Measurements from ENCODE around the gene KRTAP10-2. TPM values are rescaled to one million over a fixed set of nuclear protein-coding genes. Genes with fewer than 3 reads are reported as not detected.

Gene KRTAP10-2
- total RNA-seq, 1 experiment from 2014 or later, result not detected

DNA sequence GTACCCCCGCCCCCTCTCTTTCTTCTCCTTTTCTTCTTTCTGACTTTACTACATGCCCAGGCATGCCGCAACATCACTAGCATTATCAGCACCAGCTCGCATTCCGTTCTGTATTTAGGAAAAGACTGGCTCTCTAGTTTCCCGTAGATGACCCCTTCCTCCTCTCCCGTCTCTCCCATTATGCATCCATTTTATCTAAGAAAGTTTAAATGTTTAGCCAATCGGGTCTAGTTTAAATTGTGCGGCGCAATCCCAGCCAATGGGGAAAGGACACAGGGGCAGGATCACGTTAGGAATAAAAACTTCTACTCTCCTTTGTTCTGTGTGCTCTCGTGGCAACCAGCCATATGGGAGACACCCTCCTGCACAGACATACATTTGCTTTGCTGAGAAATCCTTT, 46.8 kb upstream of the KRTAP10-2 start:
- H4K5ac ChIP-seq (ENCODE audit: insufficient read length, low read depth, low read length), result no peak overlapping the region
- Mint-ChIP-seq H3K27me3 (ENCODE audit: low read depth) (no peaks in the 10 kb centered on the region; the same call in 1 of the 2 replicates), H3K36me3 (ENCODE audit: insufficient read depth in 1 of 3, low read depth in 3 of 3) (peaks cover 0 to 4% (median 0%) of the 10 kb centered on the region in 3 experiments; a peak in 1 of 7 replicates), H3K27ac (peak overlapping the region in 2 of 3 experiments; percentile 90 to 94; a peak in 4 of 7 replicates), H3K9me3 (no peaks in the 10 kb centered on the region; a peak in 2 of 5 replicates), H3K4me1 (peaks cover 46 to 57% of the 10 kb centered on the region in 2 experiments), H3K4me3 (no peak overlapping the region)
- TF ChIP-seq CTCF (conservative IDR thresholded peaks at IDR 0.05), result no peak
- no peak overlapping the region for H4K91ac ChIP-seq (ENCODE audit: insufficient read length, low read depth, low read length)
- WGBS (ENCODE audit: extremely low coverage, insufficient read length, low lambda C conversion rate), result no CpG with 5 or more reads among the region's 11 CpGs
- H3K27ac ChIP-seq (ENCODE audit: insufficient read length, low read depth, low read length), result peak overlapping the region; percentile 47
- peak overlapping the region; percentile 73 for H3K18ac ChIP-seq (ENCODE audit: insufficient read length, low read depth, low read length)
- H4K20me1 ChIP-seq (ENCODE audit: control insufficient read depth, insufficient read depth, insufficient read length), result no peaks in the 10 kb centered on the region
- H3K56ac ChIP-seq (ENCODE audit: insufficient read length, low read depth, low read length), result no peak overlapping the region
- H2BK15ac ChIP-seq (ENCODE audit: low read depth, low read length), result no peak overlapping the region
- H3K4me1 ChIP-seq (ENCODE audit: insufficient read depth, low read length), result no peaks in the 10 kb centered on the region
- no peak overlapping the region for H3K23ac ChIP-seq (ENCODE audit: insufficient read length, low read depth, low read length)
- no peak overlapping the region; the same call in 1 of the 2 replicates for H3K4ac ChIP-seq (ENCODE audit: low read depth, low read length)
- no peak overlapping the region for H4K8ac ChIP-seq (replicated peaks; ENCODE audit: insufficient read length, low read depth, low read length)
- peak overlapping the region; percentile 23 for H3T11ph ChIP-seq (ENCODE audit: low read length)
- no peak overlapping the region for H2BK5ac ChIP-seq (ENCODE audit: insufficient read length, low read length)
- H2AK5ac ChIP-seq (ENCODE audit: insufficient read length, low read length), result no peak overlapping the region
- H2BK120ac ChIP-seq (ENCODE audit: low read depth, low read length, poor library complexity, severe bottlenecking), result no peak overlapping the region
- no peaks in the 10 kb centered on the region for H3K9me3 ChIP-seq (ENCODE audit: control insufficient read depth, low read depth, low read length)
- DNase-seq, result peak; percentile 61
- no peaks in the 10 kb centered on the region for H3K23me2 ChIP-seq (ENCODE audit: insufficient read length, low read depth, low read length, poor library complexity, severe bottlenecking)
- H3K9ac ChIP-seq (ENCODE audit: extremely low read depth, insufficient read length, low read length), result no peak overlapping the region
- no peaks in the 10 kb centered on the region for H3K79me2 ChIP-seq (ENCODE audit: insufficient read depth, low read length)
- H2AFZ ChIP-seq (ENCODE audit: low read length), result no peak overlapping the region
- H2BK12ac ChIP-seq (ENCODE audit: insufficient read length, low read depth, low read length), result no peak overlapping the region
- H3K14ac ChIP-seq (ENCODE audit: insufficient read depth, low read length), result peak overlapping the region; percentile 73; the same call in 1 of the 2 replicates
- H3K27me3 ChIP-seq (ENCODE audit: insufficient read depth, low read length), result no peaks in the 10 kb centered on the region
- H3K4me2 ChIP-seq (ENCODE audit: insufficient read depth, insufficient read length, low read length), result no peak overlapping the region
- no peaks in the 10 kb centered on the region for H3K79me1 ChIP-seq (ENCODE audit: insufficient read depth, low read depth, low read length, poor library complexity, severe bottlenecking)
- no peak overlapping the region for H2BK20ac ChIP-seq (ENCODE audit: low read depth, low read length, poor library complexity, severe bottlenecking)
